ENCODE measurements around the gene MTA1. TPM values are rescaled to one million over a fixed set of nuclear protein-coding genes. Genes with fewer than 3 reads are reported as not detected.

MTA1 gene
- total and polyA plus RNA-seq, 10 of the 15 experiments (the other 5 are each of a cell fraction or from before 2014, with no cell fraction given): 0.14 to 162 (median 30.6) TPM

DNA sequence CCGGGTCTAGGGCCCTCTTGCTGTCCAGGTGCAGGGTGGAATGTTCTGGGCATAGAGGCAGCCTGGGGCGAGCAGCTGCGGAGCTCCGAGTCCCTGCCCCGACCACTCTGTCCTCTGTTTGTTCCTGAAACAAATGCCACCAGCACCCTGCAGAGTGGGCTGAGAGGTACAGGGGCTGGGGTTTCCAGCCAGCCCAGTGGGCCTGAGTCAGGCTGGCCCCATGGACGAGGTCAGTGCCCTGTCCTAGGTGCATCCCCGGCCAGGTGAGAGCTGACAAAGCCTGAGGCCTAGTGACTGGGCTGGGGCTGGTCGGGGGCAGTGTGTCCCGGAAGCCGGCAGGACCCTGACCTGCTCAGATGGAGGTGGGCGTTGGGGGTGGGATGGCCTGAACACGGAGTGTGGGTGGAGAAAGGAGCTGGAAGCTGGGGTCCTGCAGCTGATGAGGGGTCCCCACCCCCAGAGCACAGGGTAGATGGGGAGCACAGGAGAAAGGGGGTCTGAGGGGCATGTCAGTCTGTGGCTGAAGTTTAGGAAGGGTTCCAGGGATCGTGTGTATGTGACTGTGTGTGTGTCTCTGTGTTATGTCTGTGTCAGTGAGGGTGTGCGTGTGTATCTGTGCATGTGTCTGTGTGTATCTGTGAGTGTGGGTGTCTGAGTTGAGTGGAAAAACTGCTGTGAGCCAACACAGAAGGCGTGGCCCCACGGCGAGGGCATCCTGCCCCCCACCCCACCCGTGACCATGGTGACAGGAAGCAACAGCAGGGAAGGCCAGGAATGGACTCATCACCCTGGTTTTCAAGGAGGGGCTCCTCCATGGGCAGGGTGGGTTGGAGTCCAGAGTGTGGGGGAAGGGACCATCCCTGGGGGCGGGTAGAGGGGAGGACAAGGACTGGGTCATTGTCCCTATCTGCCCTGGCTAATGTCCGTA, 64.7 kb downstream of the MTA1 start (continued):
- TF ChIP-seq, protein P1, sequence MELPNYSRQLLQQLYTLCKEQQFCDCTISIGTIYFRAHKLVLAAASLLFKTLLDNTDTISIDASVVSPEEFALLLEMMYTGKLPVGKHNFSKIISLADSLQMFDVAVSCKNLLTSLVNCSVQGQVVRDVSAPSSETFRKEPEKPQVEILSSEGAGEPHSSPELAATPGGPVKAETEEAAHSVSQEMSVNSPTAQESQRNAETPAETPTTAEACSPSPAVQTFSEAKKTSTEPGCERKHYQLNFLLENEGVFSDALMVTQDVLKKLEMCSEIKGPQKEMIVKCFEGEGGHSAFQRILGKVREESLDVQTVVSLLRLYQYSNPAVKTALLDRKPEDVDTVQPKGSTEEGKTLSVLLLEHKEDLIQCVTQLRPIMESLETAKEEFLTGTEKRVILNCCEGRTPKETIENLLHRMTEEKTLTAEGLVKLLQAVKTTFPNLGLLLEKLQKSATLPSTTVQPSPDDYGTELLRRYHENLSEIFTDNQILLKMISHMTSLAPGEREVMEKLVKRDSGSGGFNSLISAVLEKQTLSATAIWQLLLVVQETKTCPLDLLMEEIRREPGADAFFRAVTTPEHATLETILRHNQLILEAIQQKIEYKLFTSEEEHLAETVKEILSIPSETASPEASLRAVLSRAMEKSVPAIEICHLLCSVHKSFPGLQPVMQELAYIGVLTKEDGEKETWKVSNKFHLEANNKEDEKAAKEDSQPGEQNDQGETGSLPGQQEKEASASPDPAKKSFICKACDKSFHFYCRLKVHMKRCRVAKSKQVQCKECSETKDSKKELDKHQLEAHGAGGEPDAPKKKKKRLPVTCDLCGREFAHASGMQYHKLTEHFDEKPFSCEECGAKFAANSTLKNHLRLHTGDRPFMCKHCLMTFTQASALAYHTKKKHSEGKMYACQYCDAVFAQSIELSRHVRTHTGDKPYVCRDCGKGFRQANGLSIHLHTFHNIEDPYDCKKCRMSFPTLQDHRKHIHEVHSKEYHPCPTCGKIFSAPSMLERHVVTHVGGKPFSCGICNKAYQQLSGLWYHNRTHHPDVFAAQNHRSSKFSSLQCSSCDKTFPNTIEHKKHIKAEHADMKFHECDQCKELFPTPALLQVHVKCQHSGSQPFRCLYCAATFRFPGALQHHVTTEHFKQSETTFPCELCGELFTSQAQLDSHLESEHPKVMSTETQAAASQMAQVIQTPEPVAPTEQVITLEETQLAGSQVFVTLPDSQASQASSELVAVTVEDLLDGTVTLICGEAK (IDR thresholded peaks at IDR 0.05; ENCODE audit: borderline replicate concordance): no peak
- TF ChIP-seq NFXL1 (IDR thresholded peaks at IDR 0.05; ENCODE audit: borderline replicate concordance) (no peak), NFIC (IDR thresholded peaks at IDR 0.05; ENCODE audit: low read depth, low read length) (no peak), SMAD1 (IDR thresholded peaks at IDR 0.05; ENCODE audit: low read depth, partially characterized antibody) (no peak), SMARCA5 (IDR thresholded peaks at IDR 0.05) (no peak), EZH2 (IDR thresholded peaks at IDR 0.05; ENCODE audit: borderline replicate concordance, control insufficient read depth, low read depth, low read length) (no peak), FOXM1 (IDR thresholded peaks at IDR 0.05; ENCODE audit: low read depth, low read length) (no peak), NR2F1 (conservative IDR thresholded peaks at IDR 0.05) (no peak), IKZF1 (conservative IDR thresholded peaks at IDR 0.05) (no peak)
- TF ChIP-seq, protein P2, sequence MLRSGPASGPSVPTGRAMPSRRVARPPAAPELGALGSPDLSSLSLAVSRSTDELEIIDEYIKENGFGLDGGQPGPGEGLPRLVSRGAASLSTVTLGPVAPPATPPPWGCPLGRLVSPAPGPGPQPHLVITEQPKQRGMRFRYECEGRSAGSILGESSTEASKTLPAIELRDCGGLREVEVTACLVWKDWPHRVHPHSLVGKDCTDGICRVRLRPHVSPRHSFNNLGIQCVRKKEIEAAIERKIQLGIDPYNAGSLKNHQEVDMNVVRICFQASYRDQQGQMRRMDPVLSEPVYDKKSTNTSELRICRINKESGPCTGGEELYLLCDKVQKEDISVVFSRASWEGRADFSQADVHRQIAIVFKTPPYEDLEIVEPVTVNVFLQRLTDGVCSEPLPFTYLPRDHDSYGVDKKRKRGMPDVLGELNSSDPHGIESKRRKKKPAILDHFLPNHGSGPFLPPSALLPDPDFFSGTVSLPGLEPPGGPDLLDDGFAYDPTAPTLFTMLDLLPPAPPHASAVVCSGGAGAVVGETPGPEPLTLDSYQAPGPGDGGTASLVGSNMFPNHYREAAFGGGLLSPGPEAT (IDR thresholded peaks at IDR 0.05; ENCODE audit: low read depth): no peak
- TF ChIP-seq, protein P3, sequence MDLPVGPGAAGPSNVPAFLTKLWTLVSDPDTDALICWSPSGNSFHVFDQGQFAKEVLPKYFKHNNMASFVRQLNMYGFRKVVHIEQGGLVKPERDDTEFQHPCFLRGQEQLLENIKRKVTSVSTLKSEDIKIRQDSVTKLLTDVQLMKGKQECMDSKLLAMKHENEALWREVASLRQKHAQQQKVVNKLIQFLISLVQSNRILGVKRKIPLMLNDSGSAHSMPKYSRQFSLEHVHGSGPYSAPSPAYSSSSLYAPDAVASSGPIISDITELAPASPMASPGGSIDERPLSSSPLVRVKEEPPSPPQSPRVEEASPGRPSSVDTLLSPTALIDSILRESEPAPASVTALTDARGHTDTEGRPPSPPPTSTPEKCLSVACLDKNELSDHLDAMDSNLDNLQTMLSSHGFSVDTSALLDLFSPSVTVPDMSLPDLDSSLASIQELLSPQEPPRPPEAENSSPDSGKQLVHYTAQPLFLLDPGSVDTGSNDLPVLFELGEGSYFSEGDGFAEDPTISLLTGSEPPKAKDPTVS (IDR thresholded peaks at IDR 0.05; ENCODE audit: low read depth, low read length): no peak
- TF ChIP-seq, protein P4, sequence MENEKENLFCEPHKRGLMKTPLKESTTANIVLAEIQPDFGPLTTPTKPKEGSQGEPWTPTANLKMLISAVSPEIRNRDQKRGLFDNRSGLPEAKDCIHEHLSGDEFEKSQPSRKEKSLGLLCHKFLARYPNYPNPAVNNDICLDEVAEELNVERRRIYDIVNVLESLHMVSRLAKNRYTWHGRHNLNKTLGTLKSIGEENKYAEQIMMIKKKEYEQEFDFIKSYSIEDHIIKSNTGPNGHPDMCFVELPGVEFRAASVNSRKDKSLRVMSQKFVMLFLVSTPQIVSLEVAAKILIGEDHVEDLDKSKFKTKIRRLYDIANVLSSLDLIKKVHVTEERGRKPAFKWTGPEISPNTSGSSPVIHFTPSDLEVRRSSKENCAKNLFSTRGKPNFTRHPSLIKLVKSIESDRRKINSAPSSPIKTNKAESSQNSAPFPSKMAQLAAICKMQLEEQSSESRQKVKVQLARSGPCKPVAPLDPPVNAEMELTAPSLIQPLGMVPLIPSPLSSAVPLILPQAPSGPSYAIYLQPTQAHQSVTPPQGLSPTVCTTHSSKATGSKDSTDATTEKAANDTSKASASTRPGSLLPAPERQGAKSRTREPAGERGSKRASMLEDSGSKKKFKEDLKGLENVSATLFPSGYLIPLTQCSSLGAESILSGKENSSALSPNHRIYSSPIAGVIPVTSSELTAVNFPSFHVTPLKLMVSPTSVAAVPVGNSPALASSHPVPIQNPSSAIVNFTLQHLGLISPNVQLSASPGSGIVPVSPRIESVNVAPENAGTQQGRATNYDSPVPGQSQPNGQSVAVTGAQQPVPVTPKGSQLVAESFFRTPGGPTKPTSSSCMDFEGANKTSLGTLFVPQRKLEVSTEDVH (IDR thresholded peaks at IDR 0.05; ENCODE audit: low read depth, partially characterized antibody): no peak
